Measurements from ENCODE around the gene NAV2. TPM values are rescaled to one million over a fixed set of nuclear protein-coding genes. Genes with fewer than 3 reads are reported as not detected.

Gene NAV2
- total RNA-seq, 1 experiment from 2014 or later, result 23.3 TPM

GRCh38 chr11:20105427-20105826 lies 392.8 kb downstream of the NAV2 start:
- H3K9me2 ChIP-seq (ENCODE audit: insufficient read depth), result no peaks in the 10 kb centered on the region
- H3K79me2 ChIP-seq (ENCODE audit: low read depth), result no peaks in the 10 kb centered on the region
- no peak for TF ChIP-seq CTCF (conservative IDR thresholded peaks at IDR 0.05)
- no peak for TF ChIP-seq EZH2 (IDR thresholded peaks at IDR 0.05; ENCODE audit: low read depth)
- H3K27ac ChIP-seq, result no peak overlapping the region
- H2AFZ ChIP-seq, result no peak overlapping the region
- no peaks in the 10 kb centered on the region for H3K36me3 ChIP-seq (ENCODE audit: low read depth)
- POLR2A ChIA-PET (ENCODE audit: unreplicated experiment), result no interaction called here
- no peaks in the 10 kb centered on the region for H4K20me1 ChIP-seq (ENCODE audit: insufficient read depth)
- H3K27me3 ChIP-seq (ENCODE audit: insufficient read depth, low read depth), result no peaks in the 10 kb centered on the region
- DNase-seq, result no peak
- intact Hi-C loops (cut with micrococcal nuclease; ENCODE audit: unreplicated experiment), result no loop called here
- BruUV-seq (replicated peaks), result no TSS peak
- CTCF ChIA-PET, result no interaction called here
- no peak overlapping the region for H3K4me3 ChIP-seq
- H3K9me3 ChIP-seq (ENCODE audit: insufficient read depth, low read depth), result no peaks in the 10 kb centered on the region
- H3K4me1 ChIP-seq (replicated peaks; ENCODE audit: insufficient read depth), result no peaks in the 10 kb centered on the region
- no peak overlapping the region for H3K4me2 ChIP-seq
- no peaks in the 10 kb centered on the region; the same call in 1 of the 2 replicates for H3F3A ChIP-seq (ENCODE audit: insufficient read depth, low read depth)

DNA sequence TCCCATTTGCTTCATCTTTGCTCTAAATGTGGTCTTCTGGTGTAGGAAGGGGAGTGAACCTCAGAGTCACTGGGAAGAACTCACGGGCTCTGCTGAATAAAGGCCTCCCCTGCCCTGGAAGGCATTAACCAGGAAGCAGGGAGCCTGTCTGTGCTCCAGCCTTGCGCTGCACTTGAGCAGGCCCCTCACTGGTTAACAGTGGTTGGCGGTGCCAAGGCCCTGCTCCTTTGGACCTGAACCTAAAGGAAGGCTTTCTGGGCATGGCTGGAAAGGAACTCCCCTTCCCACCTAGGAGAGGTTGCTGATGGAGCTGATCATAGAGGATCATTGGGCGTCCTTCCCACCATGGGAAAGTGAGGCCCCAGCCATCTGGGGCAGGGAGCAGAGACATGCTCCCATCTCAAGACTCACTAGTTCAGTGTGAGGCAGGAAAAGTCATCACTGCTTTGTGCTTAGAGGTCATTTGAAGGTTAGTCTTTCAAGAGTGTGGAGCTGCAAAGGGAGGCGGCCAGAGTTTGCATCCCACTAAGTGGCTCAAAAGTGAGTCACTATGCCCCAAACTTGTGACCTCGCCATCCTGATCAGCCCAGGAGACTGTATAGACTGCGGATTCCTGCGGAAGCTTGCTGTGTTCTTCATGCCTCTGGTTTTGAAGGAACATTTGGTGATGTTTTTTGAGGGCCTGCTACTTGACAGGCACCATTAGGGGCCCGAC lies 397.3 kb downstream of the NAV2 start:
- no peak for DNase-seq
- no peaks in the 10 kb centered on the region for H3K9me2 ChIP-seq (ENCODE audit: insufficient read depth)
- intact Hi-C loops (cut with micrococcal nuclease; ENCODE audit: unreplicated experiment), result loop anchor here (5.0 to 10.0 kb wide), 2 partner anchors 78 to 365 kb away; no protein-coding TSS in a partner anchor
- H2AFZ ChIP-seq, result no peak overlapping the region
- peaks cover 16% of the 10 kb centered on the region; the same call in 1 of the 2 replicates for H3F3A ChIP-seq (ENCODE audit: insufficient read depth, low read depth)
- peaks cover 22% of the 10 kb centered on the region for H3K4me1 ChIP-seq (replicated peaks; ENCODE audit: insufficient read depth)
- no peaks in the 10 kb centered on the region for H3K9me3 ChIP-seq (ENCODE audit: insufficient read depth, low read depth)
- ChIA-PET POLR2A (ENCODE audit: unreplicated experiment) (interaction anchor here (0.6 kb wide), 1 partner anchor 174 kb away, joined by 14 read pairs; no protein-coding TSS in a partner anchor), CTCF (no interaction called here)
- H3K27ac ChIP-seq, result no peak overlapping the region
- BruUV-seq (replicated peaks), result no TSS peak
- no peaks in the 10 kb centered on the region for H4K20me1 ChIP-seq (ENCODE audit: insufficient read depth)
- no peak overlapping the region for H3K4me3 ChIP-seq
- H3K79me2 ChIP-seq (ENCODE audit: low read depth), result no peaks in the 10 kb centered on the region
- no peaks in the 10 kb centered on the region for H3K27me3 ChIP-seq (ENCODE audit: insufficient read depth, low read depth)
- H3K36me3 ChIP-seq (ENCODE audit: low read depth), result no peaks in the 10 kb centered on the region
- TF ChIP-seq EZH2 (IDR thresholded peaks at IDR 0.05; ENCODE audit: low read depth), result no peak
- TF ChIP-seq CTCF (conservative IDR thresholded peaks at IDR 0.05), result no peak
- H3K4me2 ChIP-seq, result no peak overlapping the region

DNA sequence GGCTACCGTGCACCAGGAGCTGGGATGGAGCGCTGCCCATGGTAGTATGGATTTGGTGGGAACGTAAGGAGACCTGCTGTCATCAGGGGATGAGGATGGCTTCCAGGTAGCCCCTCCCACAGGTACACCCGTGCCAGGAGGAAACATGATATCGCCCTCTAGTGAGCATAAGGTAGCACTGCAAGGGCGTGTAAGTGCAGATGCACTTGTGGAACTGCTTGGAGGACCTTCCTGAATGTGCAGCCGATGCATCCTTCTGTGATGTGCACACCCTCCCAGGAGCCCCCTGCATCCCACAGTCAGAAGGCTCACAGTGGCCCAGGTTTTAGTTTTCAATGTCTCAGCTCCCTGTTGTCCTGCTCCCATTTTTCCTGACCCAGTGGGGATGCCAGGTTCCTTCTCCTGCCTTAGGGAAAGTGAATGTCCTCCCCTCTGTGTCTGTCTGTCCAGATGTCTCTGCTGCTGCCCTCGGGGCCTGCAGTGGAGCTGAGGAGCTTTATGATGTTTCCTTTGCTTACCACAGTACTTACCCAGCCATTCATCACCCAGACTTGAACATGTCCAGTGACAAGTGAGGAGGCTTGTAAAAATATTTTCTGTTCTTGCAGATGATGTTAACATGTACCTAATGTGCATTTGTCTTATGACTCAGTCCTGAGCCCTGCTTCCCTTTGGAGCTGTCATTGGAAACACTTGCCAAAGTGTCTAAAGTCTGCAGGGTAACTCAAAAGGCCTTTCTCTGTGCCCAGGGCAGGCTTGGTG lies 398.5 kb downstream of the NAV2 start:
- H3K27me3 ChIP-seq (ENCODE audit: insufficient read depth, low read depth), result no peaks in the 10 kb centered on the region
- no peaks in the 10 kb centered on the region for H3K9me3 ChIP-seq (ENCODE audit: insufficient read depth, low read depth)
- no peaks in the 10 kb centered on the region for H3K9me2 ChIP-seq (ENCODE audit: insufficient read depth)
- H4K20me1 ChIP-seq (ENCODE audit: insufficient read depth), result no peaks in the 10 kb centered on the region
- H3K36me3 ChIP-seq (ENCODE audit: low read depth), result no peaks in the 10 kb centered on the region
- ChIA-PET POLR2A (ENCODE audit: unreplicated experiment) (no interaction called here), CTCF (interaction anchor here (0.5 kb wide), 1 partner anchor 141 kb away, joined by 4 read pairs; no protein-coding TSS in a partner anchor)
- peak; percentile 58 to 62 for DNase-seq
- peaks cover 16% of the 10 kb centered on the region; the same call in 1 of the 2 replicates for H3F3A ChIP-seq (ENCODE audit: insufficient read depth, low read depth)
- no peaks in the 10 kb centered on the region for H3K79me2 ChIP-seq (ENCODE audit: low read depth)
- peak overlapping the region; percentile 67; the same call in 1 of the 2 replicates for H3K4me2 ChIP-seq
- peaks cover 22% of the 10 kb centered on the region for H3K4me1 ChIP-seq (replicated peaks; ENCODE audit: insufficient read depth)
- 0 out of 2 replicates have a peak overlapping the region, but pooled peaks have one; percentile 51 for H3K27ac ChIP-seq
- intact Hi-C loops (cut with micrococcal nuclease; ENCODE audit: unreplicated experiment), result loop anchor here (1.0 to 10.0 kb wide), 3 partner anchors 79 to 366 kb away; no protein-coding TSS in a partner anchor
- H3K4me3 ChIP-seq, result no peak overlapping the region
- H2AFZ ChIP-seq, result no peak overlapping the region
- no peak for TF ChIP-seq EZH2 (IDR thresholded peaks at IDR 0.05; ENCODE audit: low read depth)
- peak; percentile 96 for TF ChIP-seq CTCF (conservative IDR thresholded peaks at IDR 0.05)
- no TSS peak for BruUV-seq (replicated peaks)

Measured in PC-9 (cell line).